DND-41 (cell line): ENCODE data around the gene GNB1L.
"Not testable (repeated sequence)": the region's sequence is repeated elsewhere in the genome, so short reads cannot be mapped to it uniquely, and the experiment has no call there.

Experiments used
- ATAC-seq: fragments of 200-7000 bp; cut with Tn5 transposase; 3 replicates; pipeline ENCODE4 v1.9.1; 2021; ENCODE audit warnings: low read depth; ENCODE audit not compliant: insufficient read depth
- DNase-seq: peaks from one replicate; pipeline ENCODE4 v3.0.0-alpha.2; 2020
- H2AFZ ChIP-seq: 2 replicates; pipeline ENCODE4 v1.6.0; 2012; ENCODE audit warnings: low read depth, low read length
- H3K27ac ChIP-seq: 2 replicates; pipeline ENCODE4 v1.5.1; 2012; ENCODE audit warnings: low read length, inconsistent platforms
- H3K27me3 ChIP-seq: fragments of 200-600 bp; sonication (generic); 2 replicates; pipeline ENCODE4 v1.6.0; 2012; ENCODE audit warnings: low read length, mild to moderate bottlenecking, inconsistent platforms; ENCODE audit not compliant: insufficient read depth, poor library complexity
- H3K36me3 ChIP-seq: 2 replicates; pipeline ENCODE4 v1.5.1; 2012; ENCODE audit warnings: low read length, inconsistent platforms; ENCODE audit not compliant: insufficient read depth
- H3K4me1 ChIP-seq: 2 replicates; pipeline ENCODE4 v1.5.1; 2012; ENCODE audit warnings: mild to moderate bottlenecking, low read length; ENCODE audit not compliant: insufficient read depth
- H3K4me2 ChIP-seq: 2 replicates; pipeline ENCODE4 v1.6.0; 2012; ENCODE audit warnings: mild to moderate bottlenecking, moderate library complexity, low read length, inconsistent platforms; ENCODE audit not compliant: insufficient read depth
- H3K4me3 ChIP-seq, 2 experiments: fragments of 200-600 bp in 1 of 2; shearing (Covaris generic) in 1 of 2; 2 replicates each; pipeline ENCODE4 v1.5.1; 2012 to 2016; ENCODE audit warnings: inconsistent platforms in 2 of 2, low read length in 2 of 2, mild to moderate bottlenecking in 2 of 2, low read depth in 1 of 2, moderate library complexity in 1 of 2
- H3K79me2 ChIP-seq: 2 replicates; pipeline ENCODE4 v1.6.0; 2012; ENCODE audit warnings: low read length, inconsistent platforms; ENCODE audit not compliant: insufficient read depth
- H3K9ac ChIP-seq: 2 replicates; pipeline ENCODE4 v1.6.0; 2012; ENCODE audit warnings: low read depth, mild to moderate bottlenecking, inconsistent platforms, low read length, moderate library complexity
- H3K9me3 ChIP-seq: 2 replicates; pipeline ENCODE4 v1.5.1; 2012; ENCODE audit warnings: low read length, moderate library complexity, mild to moderate bottlenecking, inconsistent platforms; ENCODE audit not compliant: insufficient read depth, severe bottlenecking
- H4K20me1 ChIP-seq: 2 replicates; pipeline ENCODE4 v1.6.0; 2012; ENCODE audit warnings: low read length; ENCODE audit not compliant: insufficient read depth
- EZH2 ChIP-seq: IDR thresholded peaks from 3 replicates; pipeline ENCODE4 v1.6.1; 2012; ENCODE audit warnings: borderline replicate concordance, low read depth, mild to moderate bottlenecking, moderate library complexity, low read length, inconsistent platforms; ENCODE audit not compliant: severe bottlenecking
- TF ChIP-seq, protein P1 (sequence below): IDR thresholded peaks from 2 replicates; pipeline ENCODE4 v1.5.1; 2012; ENCODE audit warnings: borderline replicate concordance, low read length, moderate library complexity, mild to moderate bottlenecking; ENCODE audit not compliant: poor library complexity, severe bottlenecking; ENCODE audit errors: extremely low read depth

The GNB1L gene

DNA sequence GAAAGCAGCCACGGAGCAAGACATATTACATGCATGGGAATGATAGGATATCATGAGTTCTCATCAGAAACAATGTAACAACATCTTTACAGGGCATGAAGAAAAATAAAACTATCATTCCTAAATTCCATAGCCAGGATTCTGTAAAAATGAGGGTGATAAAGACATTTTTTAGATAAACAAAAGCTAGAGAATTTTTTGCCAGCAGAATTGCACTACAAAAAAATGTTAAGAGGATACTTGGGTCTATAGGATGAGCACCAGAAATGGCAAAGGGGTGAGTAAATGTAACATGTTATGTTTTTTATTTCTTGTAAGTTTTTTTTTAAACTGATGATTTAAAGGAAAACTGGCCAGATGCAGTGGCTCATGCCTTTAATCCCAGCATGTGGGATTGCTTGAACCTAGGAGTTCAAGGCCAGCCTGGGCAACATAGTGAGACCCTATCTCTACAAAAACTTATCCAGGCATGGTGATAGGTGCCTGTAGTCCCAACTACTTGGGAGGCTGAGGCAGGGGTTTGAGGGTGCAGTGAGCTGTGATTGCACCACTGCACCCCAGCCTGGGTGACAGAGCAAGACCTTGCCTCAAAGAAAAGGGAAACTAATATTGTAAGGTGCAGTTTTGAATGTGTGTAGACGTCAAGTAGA, 60.9 kb downstream of the GNB1L start:
- peaks cover 4% of the 10 kb centered on the region for H3K9me3 ChIP-seq

GRCh38 chr22:19793161-19793560, 61.5 kb downstream of the GNB1L start:
- no peak for DNase-seq
- TF ChIP-seq, protein P1, sequence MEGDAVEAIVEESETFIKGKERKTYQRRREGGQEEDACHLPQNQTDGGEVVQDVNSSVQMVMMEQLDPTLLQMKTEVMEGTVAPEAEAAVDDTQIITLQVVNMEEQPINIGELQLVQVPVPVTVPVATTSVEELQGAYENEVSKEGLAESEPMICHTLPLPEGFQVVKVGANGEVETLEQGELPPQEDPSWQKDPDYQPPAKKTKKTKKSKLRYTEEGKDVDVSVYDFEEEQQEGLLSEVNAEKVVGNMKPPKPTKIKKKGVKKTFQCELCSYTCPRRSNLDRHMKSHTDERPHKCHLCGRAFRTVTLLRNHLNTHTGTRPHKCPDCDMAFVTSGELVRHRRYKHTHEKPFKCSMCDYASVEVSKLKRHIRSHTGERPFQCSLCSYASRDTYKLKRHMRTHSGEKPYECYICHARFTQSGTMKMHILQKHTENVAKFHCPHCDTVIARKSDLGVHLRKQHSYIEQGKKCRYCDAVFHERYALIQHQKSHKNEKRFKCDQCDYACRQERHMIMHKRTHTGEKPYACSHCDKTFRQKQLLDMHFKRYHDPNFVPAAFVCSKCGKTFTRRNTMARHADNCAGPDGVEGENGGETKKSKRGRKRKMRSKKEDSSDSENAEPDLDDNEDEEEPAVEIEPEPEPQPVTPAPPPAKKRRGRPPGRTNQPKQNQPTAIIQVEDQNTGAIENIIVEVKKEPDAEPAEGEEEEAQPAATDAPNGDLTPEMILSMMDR, result no peak
- TF ChIP-seq EZH2, result no peak
- Histone ChIP-seq H3K9me3 (peaks cover 4% of the 10 kb centered on the region), H3K4me2 (no peak overlapping the region), H3K27ac (no peak overlapping the region), H3K27me3 (no peaks in the 10 kb centered on the region), H2AFZ (no peak overlapping the region), H3K36me3 (peaks cover 61% of the 10 kb centered on the region), H4K20me1 (no peaks in the 10 kb centered on the region; the same call in 1 of the 2 replicates), H3K79me2 (no peaks in the 10 kb centered on the region), H3K4me1 (no peaks in the 10 kb centered on the region), H3K4me3 (no peak overlapping the region), H3K9ac (no peak overlapping the region)
- no peak for ATAC-seq

More for the DNA sequence above, 60.9 kb downstream of the GNB1L start:
- Histone ChIP-seq H3K4me3 (no peak overlapping the region), H3K9ac (no peak overlapping the region), H3K79me2 (no peaks in the 10 kb centered on the region), H3K27me3 (no peaks in the 10 kb centered on the region), H3K27ac (no peak overlapping the region), H3K4me1 (no peaks in the 10 kb centered on the region), H4K20me1 (no peaks in the 10 kb centered on the region; the same call in 1 of the 2 replicates), H2AFZ (no peak overlapping the region), H3K4me2 (no peak overlapping the region), H3K36me3 (peaks cover 59% of the 10 kb centered on the region)
- DNase-seq (no peak), ATAC-seq (no peak)
- TF ChIP-seq, protein P1, result no peak
- no peak for TF ChIP-seq EZH2

- peaks cover 63% of the 10 kb centered on the region for H3K36me3 ChIP-seq
- H3K27me3 ChIP-seq, H3K79me2 ChIP-seq, H3K27ac ChIP-seq, ATAC-seq, H3K4me1 ChIP-seq, DNase-seq, H3K9me3 ChIP-seq, H4K20me1 ChIP-seq, H3K4me3 ChIP-seq, H3K9ac ChIP-seq, H2AFZ ChIP-seq, H3K4me2 ChIP-seq: not testable (repeated sequence)
Measured at GRCh38 chr22:19792383-19792896, 62.2 kb downstream of the GNB1L start.

GRCh38 chr22:19791894-19792293, 62.8 kb downstream of the GNB1L start:
- Histone ChIP-seq H3K36me3 (peaks cover 68% of the 10 kb centered on the region), H3K9me3 (peaks cover 4% of the 10 kb centered on the region), H3K27ac (no peak overlapping the region), H3K79me2 (no peaks in the 10 kb centered on the region; the same call in 1 of the 2 replicates), H3K27me3 (no peaks in the 10 kb centered on the region), H3K4me1 (no peaks in the 10 kb centered on the region), H4K20me1 (no peaks in the 10 kb centered on the region; the same call in 1 of the 2 replicates), H3K9ac (no peak overlapping the region), H3K4me3 (no peak overlapping the region), H2AFZ (no peak overlapping the region), H3K4me2 (no peak overlapping the region)
- TF ChIP-seq, protein P1, result no peak
- TF ChIP-seq EZH2, result no peak
- DNase-seq (no peak), ATAC-seq (no peak)
